ENCODE measurements around the gene OR13C4.

DNA sequence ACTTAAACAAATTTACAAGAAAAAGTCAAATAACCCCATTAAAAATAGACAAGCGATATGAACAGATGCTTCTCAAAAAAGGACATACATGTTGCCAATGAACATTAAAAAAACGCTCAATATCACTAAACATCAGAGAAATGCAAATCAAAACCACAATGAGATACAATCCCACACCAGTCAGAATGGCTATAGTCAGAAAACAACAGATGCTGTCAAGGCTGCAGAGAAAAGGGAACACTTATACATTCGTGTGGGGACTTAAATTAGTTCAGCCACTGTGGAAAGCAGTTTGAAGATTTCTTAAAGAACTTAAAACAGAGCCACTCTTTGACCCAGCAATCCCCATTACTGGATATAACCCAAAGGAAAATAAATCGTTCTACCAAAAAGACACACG is 12.1 kb downstream of the OR13C4 start:
- TF ChIP-seq, protein P1, sequence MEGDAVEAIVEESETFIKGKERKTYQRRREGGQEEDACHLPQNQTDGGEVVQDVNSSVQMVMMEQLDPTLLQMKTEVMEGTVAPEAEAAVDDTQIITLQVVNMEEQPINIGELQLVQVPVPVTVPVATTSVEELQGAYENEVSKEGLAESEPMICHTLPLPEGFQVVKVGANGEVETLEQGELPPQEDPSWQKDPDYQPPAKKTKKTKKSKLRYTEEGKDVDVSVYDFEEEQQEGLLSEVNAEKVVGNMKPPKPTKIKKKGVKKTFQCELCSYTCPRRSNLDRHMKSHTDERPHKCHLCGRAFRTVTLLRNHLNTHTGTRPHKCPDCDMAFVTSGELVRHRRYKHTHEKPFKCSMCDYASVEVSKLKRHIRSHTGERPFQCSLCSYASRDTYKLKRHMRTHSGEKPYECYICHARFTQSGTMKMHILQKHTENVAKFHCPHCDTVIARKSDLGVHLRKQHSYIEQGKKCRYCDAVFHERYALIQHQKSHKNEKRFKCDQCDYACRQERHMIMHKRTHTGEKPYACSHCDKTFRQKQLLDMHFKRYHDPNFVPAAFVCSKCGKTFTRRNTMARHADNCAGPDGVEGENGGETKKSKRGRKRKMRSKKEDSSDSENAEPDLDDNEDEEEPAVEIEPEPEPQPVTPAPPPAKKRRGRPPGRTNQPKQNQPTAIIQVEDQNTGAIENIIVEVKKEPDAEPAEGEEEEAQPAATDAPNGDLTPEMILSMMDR (IDR thresholded peaks at IDR 0.05) = no peak
- TF ChIP-seq POLR2A (IDR thresholded peaks at IDR 0.05) = no peak

All from testis (tissue), 2 donors.